Naive thymus-derived CD4-positive, alpha-beta T cell (primary cell): Measurements from ENCODE around the gene TSHZ2. TPM values are rescaled to one million over a fixed set of nuclear protein-coding genes. Genes with fewer than 3 reads are reported as not detected.
A peak's percentile ranks its signal among the peaks of the same experiment; 100 is the strongest.

Source experiments
- ATAC-seq: fragments of 150-1000 bp; cut with Tn5 transposase; 2 replicates; pipeline ENCODE4 v1.10.0; 2021; ENCODE audit warnings: mild to moderate bottlenecking, moderate library complexity
- CTCF ChIA-PET: fragments of 350-600 bp; sonication (Branson Sonifier 250); formaldehyde crosslinking; loops from one replicate; lab custom pipeline; 2021; ENCODE audit warnings: antibody characterized with exemption; lab: Charles Lee
- POLR2A ChIA-PET: fragments of 350-600 bp; sonication (Branson Sonifier 250); formaldehyde crosslinking; loops from one replicate; lab custom pipeline; 2021; ENCODE audit warnings: antibody characterized with exemption, inconsistent platforms; lab: Charles Lee
- DNase-seq, 9 donors: peaks; one replicate each; pipeline versions ENCODE4 v3.0.0 to v3.0.0-alpha.2; 2020 to 2022; ENCODE audit warnings: mixed read lengths in 1 of 9
- H3K27ac ChIP-seq: one replicate; pipeline ENCODE4 v1.7.0; 2013; ENCODE audit warnings: mild to moderate bottlenecking, low read depth, low read length, moderate library complexity
- H3K27me3 ChIP-seq, 2 donors: one replicate each; pipeline ENCODE4 v1.7.0; 2013; ENCODE audit warnings: low read length in 2 of 2, mild to moderate bottlenecking in 2 of 2, moderate library complexity in 2 of 2; ENCODE audit not compliant: control insufficient read depth in 2 of 2, insufficient read depth in 2 of 2
- H3K36me3 ChIP-seq, 3 experiments: 1 replicate in 2 of 3; 2 replicates in 1 of 3; pipeline ENCODE4 v1.7.0; 2013; ENCODE audit warnings: low read length in 3 of 3, mild to moderate bottlenecking in 3 of 3, moderate library complexity in 1 of 3; ENCODE audit not compliant: insufficient read depth in 3 of 3, control insufficient read depth in 2 of 3
- H3K4me1 ChIP-seq, 2 donors: one replicate each; pipeline ENCODE4 v1.7.0; 2013; ENCODE audit warnings: low read length in 2 of 2, mild to moderate bottlenecking in 2 of 2, moderate library complexity in 1 of 2; ENCODE audit not compliant: control insufficient read depth in 2 of 2, insufficient read depth in 2 of 2
- H3K4me3 ChIP-seq: 2 replicates; pipeline ENCODE4 v1.7.0; 2013; ENCODE audit warnings: mild to moderate bottlenecking, low read length
- H3K9me3 ChIP-seq, 3 experiments: 1 replicate in 2 of 3; 2 replicates in 1 of 3; pipeline ENCODE4 v1.7.0; 2013; ENCODE audit warnings: low read length in 3 of 3; ENCODE audit not compliant: control insufficient read depth in 2 of 3
- H3K27ac Mint-ChIP-seq, 9 donors: one replicate each; pipeline ENCODE4 v1.8.0; 2020 to 2022; ENCODE audit warnings: mixed read lengths in 9 of 9, mild to moderate bottlenecking in 8 of 9, moderate library complexity in 5 of 9, inconsistent platforms in 2 of 9
- H3K27me3 Mint-ChIP-seq, 5 donors: one replicate each; pipeline ENCODE4 v1.8.0; 2021 to 2022; ENCODE audit warnings: mixed read lengths in 5 of 5, mild to moderate bottlenecking in 1 of 5
- H3K36me3 Mint-ChIP-seq, 5 donors: one replicate each; pipeline ENCODE4 v1.8.0; 2020 to 2022; ENCODE audit warnings: mixed read lengths in 5 of 5, mild to moderate bottlenecking in 3 of 5, inconsistent platforms in 1 of 5
- H3K4me1 Mint-ChIP-seq, 7 donors: one replicate each; pipeline ENCODE4 v1.8.0; 2020 to 2022; ENCODE audit warnings: mixed read lengths in 7 of 7, mild to moderate bottlenecking in 3 of 7, inconsistent platforms in 1 of 7
- H3K4me3 Mint-ChIP-seq, 10 donors: one replicate each; pipeline ENCODE4 v1.8.0; 2020 to 2022; ENCODE audit warnings: mild to moderate bottlenecking in 10 of 10, mixed read lengths in 10 of 10, moderate library complexity in 6 of 10, inconsistent platforms in 2 of 10
- H3K9me3 Mint-ChIP-seq, 11 donors: one replicate each; pipeline ENCODE4 v1.8.0; 2020 to 2022; ENCODE audit warnings: mixed read lengths in 11 of 11, mild to moderate bottlenecking in 4 of 11, inconsistent platforms in 1 of 11, moderate library complexity in 1 of 11
- intact Hi-C, 2 donors: fragments of 100-400 bp; cut with micrococcal nuclease; formaldehyde crosslinking; loops; one replicate each; pipeline ENCODE4 v1.15.1; 2023
- polyA plus RNA-seq, 2 donors: library from polyadenylated mRNA; unstranded; fragments of 300-500 nt; fragmentation: Illumina TruSeq; gene quantifications; one replicate each; pipeline ENCODE4 v1.2.3, GENCODE V29; 2021
- total RNA-seq, 6 experiments: library from RNA in 5 of 6; stranded (reverse) in 5 of 6; gene quantifications; 1 replicate in 5 of 6; 2 replicates in 1 of 6; pipeline ENCODE4 v1.2.3 and lab custom pipeline; 2021 to 2026

The TSHZ2 gene
- total and polyA plus RNA-seq, 7 experiments from 2014 or later: 6.0 to 84.5 (median 42.5) TPM

- ATAC-seq: no peak
- H3K27me3 ChIP-seq: no peaks in the 10 kb centered on the region
- Mint-ChIP-seq H3K4me3 (no peak overlapping the region), H3K27ac (peak overlapping the region in 1 of 9 donors; percentile 75), H3K4me1 (peaks cover 7 to 63% (median 36%) of the 10 kb centered on the region in 7 donors), H3K36me3 (peaks cover 14 to 53% (median 48%) of the 10 kb centered on the region in 5 donors), H3K27me3 (no peaks in the 10 kb centered on the region), H3K9me3 (peaks cover 0 to 27% (median 6%) of the 10 kb centered on the region in 11 donors)
- H3K9me3 ChIP-seq: no peaks in the 10 kb centered on the region
- no peaks in the 10 kb centered on the region for H3K36me3 ChIP-seq
- POLR2A ChIA-PET: interaction anchor here (0.9 to 1.0 kb wide), 2 partner anchors 10 to 14 kb away, joined by 3 read pairs; no protein-coding TSS in a partner anchor
- no peak overlapping the region for H3K27ac ChIP-seq
- H3K4me3 ChIP-seq: no peak overlapping the region
- no peak for DNase-seq
- H3K4me1 ChIP-seq: no peaks in the 10 kb centered on the region
- intact Hi-C loops: no loop called here
- CTCF ChIA-PET: interaction anchor here (1.6 kb wide), 1 partner anchor 12 kb away, joined by 4 read pairs; no protein-coding TSS in a partner anchor
Observed at GRCh38 chr20:53013847-53014246, 41.7 kb downstream of the TSHZ2 start.

DNA sequence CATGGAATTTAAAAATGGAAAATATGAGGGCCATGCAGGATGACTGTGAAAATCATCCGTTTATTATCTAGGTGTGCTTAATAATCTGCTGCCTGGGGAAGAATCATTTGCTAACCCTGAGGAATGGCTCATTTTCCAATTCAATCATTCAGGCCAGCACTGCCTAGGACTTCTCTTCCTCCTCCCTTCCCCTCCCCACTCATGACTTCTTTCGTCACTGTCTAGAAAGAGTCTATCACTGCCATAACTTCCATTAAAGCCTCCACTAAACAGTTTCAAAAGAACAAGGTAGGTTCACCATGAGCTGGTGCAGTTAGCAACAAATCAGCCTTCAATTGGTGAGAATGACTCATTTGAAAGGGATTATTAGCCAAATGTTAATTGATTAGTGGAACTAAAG, 43.9 kb downstream of the TSHZ2 start:
- H3K4me3 Mint-ChIP-seq: no peak overlapping the region
- peaks cover 9 to 71% (median 45%) of the 10 kb centered on the region in 7 donors for H3K4me1 Mint-ChIP-seq
- H3K4me1 ChIP-seq: no peaks in the 10 kb centered on the region
- peak overlapping the region in 2 of 9 donors; percentile 8 to 60 for H3K27ac Mint-ChIP-seq
- ATAC-seq: no peak
- no peak for DNase-seq
- no peaks in the 10 kb centered on the region for H3K27me3 ChIP-seq
- ChIA-PET POLR2A (no interaction called here), CTCF (no interaction called here)
- peaks cover 0 to 30% (median 6%) of the 10 kb centered on the region in 11 donors for H3K9me3 Mint-ChIP-seq
- no peak overlapping the region for H3K4me3 ChIP-seq
- H3K36me3 ChIP-seq: no peaks in the 10 kb centered on the region
- H3K36me3 Mint-ChIP-seq: peaks cover 9 to 53% (median 46%) of the 10 kb centered on the region in 5 donors
- intact Hi-C loops: no loop called here
- no peaks in the 10 kb centered on the region for H3K9me3 ChIP-seq
- no peak overlapping the region for H3K27ac ChIP-seq
- no peaks in the 10 kb centered on the region for H3K27me3 Mint-ChIP-seq

GRCh38 chr20:53016534-53017042, 44.4 kb downstream of the TSHZ2 start:
- CTCF ChIA-PET: no interaction called here
- H3K4me1 Mint-ChIP-seq: peaks cover 11 to 76% (median 50%) of the 10 kb centered on the region in 7 donors

DNA sequence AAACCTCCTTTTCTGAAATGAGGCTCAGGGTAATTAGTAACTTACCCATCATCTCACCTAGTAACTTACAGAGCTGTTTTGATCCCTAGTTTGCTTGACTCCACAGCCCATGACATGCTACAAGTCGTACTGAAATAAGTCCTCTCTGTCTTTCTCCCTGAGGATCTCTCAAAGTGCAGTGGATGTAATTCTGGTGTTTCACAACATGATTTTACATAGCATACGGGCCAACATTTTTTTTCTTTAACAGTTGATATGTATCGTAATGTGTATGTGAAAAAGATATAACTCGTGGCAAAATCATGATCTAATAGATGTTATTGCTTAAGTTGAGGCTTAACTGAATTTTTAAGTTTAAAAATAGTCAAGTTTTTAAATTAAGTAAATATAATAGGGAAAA, 45.0 kb downstream of the TSHZ2 start:
- Histone ChIP-seq H3K27me3 (no peaks in the 10 kb centered on the region), H3K9me3 (no peaks in the 10 kb centered on the region), H3K36me3 (no peaks in the 10 kb centered on the region), H3K4me3 (no peak overlapping the region), H3K27ac (no peak overlapping the region), H3K4me1 (peaks cover 0 to 3% of the 10 kb centered on the region in 2 donors)
- POLR2A ChIA-PET: no interaction called here
- CTCF ChIA-PET: no interaction called here
- peaks cover 9 to 49% (median 43%) of the 10 kb centered on the region in 5 donors for H3K36me3 Mint-ChIP-seq
- H3K27me3 Mint-ChIP-seq: no peaks in the 10 kb centered on the region
- peaks cover 15 to 81% (median 56%) of the 10 kb centered on the region in 7 donors for H3K4me1 Mint-ChIP-seq
- H3K9me3 Mint-ChIP-seq: peaks cover 4 to 30% (median 6%) of the 10 kb centered on the region in 11 donors
- intact Hi-C loops: no loop called here
- H3K27ac Mint-ChIP-seq: peak overlapping the region in 2 of 9 donors; percentile 30 to 96
- DNase-seq (no peak), ATAC-seq (no peak)
- H3K4me3 Mint-ChIP-seq: no peak overlapping the region

More at GRCh38 chr20:53016534-53017042, 44.4 kb downstream of the TSHZ2 start:
- Mint-ChIP-seq H3K27ac (no peak overlapping the region), H3K9me3 (peaks cover 4 to 30% (median 6%) of the 10 kb centered on the region in 11 donors), H3K36me3 (peaks cover 9 to 50% (median 43%) of the 10 kb centered on the region in 5 donors), H3K27me3 (no peaks in the 10 kb centered on the region), H3K4me3 (no peak overlapping the region)
- POLR2A ChIA-PET: no interaction called here
- Histone ChIP-seq H3K4me3 (no peak overlapping the region), H3K27ac (no peak overlapping the region), H3K36me3 (no peaks in the 10 kb centered on the region), H3K9me3 (no peaks in the 10 kb centered on the region), H3K27me3 (no peaks in the 10 kb centered on the region), H3K4me1 (no peaks in the 10 kb centered on the region)
- no peak for DNase-seq
- no peak for ATAC-seq
- intact Hi-C loops: no loop called here

DNA sequence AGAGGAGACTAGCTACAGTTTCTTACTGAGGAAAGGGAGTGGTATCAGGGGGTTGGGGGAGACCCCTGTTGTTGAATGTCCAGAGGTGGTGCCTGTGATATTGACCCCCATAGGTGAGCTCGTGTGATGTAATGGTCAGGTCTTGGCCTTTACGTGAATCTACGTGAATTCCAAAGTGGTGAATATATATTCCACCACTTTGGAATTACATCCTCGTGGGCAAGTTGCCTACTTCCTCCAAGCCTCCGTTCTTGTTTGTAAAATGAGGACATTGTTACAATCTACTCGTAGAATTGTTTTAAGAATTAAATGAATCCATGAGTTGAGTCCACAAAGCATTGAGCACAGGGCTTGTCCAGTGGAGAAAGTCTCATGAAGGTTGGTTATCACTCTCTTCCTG, 47.3 kb downstream of the TSHZ2 start:
- Mint-ChIP-seq H3K4me1 (peaks cover 19 to 78% (median 63%) of the 10 kb centered on the region in 7 donors), H3K36me3 (peaks cover 9 to 40% (median 29%) of the 10 kb centered on the region in 5 donors), H3K4me3 (no peak overlapping the region), H3K9me3 (peaks cover under 1 to 21% (median 4%) of the 10 kb centered on the region in 11 donors), H3K27ac (peak overlapping the region in 6 of 9 donors; percentile 6 to 96 (median 82)), H3K27me3 (no peaks in the 10 kb centered on the region)
- no peak for ATAC-seq
- Histone ChIP-seq H3K4me1 (peaks cover 0 to 16% of the 10 kb centered on the region in 2 donors), H3K9me3 (no peaks in the 10 kb centered on the region), H3K27me3 (no peaks in the 10 kb centered on the region), H3K4me3 (no peak overlapping the region), H3K27ac (no peak overlapping the region), H3K36me3 (no peaks in the 10 kb centered on the region)
- no peak for DNase-seq
- intact Hi-C loops: no loop called here
- ChIA-PET POLR2A (interaction anchor here (0.7 kb wide), 1 partner anchor 10 kb away, joined by 3 read pairs; no protein-coding TSS in a partner anchor), CTCF (no interaction called here)

DNA sequence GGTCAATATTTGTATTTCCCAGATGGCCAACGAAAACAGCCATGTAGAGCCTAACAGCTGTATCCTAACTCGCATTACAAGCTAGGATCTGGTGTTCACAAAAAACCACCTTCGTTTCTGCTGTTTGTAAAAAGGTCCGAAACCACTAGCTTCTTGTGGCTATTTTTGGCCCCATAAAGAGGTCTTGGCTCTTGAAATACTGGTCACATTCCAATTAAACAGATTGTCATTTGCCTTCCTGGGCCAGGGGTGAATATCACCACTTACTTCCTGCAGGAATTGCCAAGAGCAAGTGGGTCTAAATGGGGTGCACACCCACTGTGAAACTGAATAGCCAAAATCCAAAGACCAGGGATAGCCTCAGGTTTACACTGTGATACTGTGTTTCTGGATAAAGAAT, 48.2 kb downstream of the TSHZ2 start:
- no peaks in the 10 kb centered on the region for H3K36me3 ChIP-seq
- H3K9me3 ChIP-seq: no peaks in the 10 kb centered on the region
- Mint-ChIP-seq H3K4me3 (no peak overlapping the region), H3K4me1 (peaks cover 15 to 72% (median 55%) of the 10 kb centered on the region in 7 donors), H3K9me3 (peaks cover 0 to 16% (median 0%) of the 10 kb centered on the region in 11 donors), H3K27me3 (no peaks in the 10 kb centered on the region), H3K27ac (peak overlapping the region in 7 of 9 donors; percentile 43 to 96 (median 62)), H3K36me3 (peaks cover 4 to 32% (median 20%) of the 10 kb centered on the region in 5 donors)
- ChIA-PET POLR2A (interaction anchor here (0.7 to 1.8 kb wide), 3 partner anchors 19 to 47 kb away, joined by 3 to 5 read pairs (median 3); no protein-coding TSS in a partner anchor), CTCF (no interaction called here)
- H3K4me1 ChIP-seq: peaks cover 0 to 16% of the 10 kb centered on the region in 2 donors
- H3K4me3 ChIP-seq: no peak overlapping the region
- ATAC-seq (no peak), DNase-seq (no peak)
- intact Hi-C loops: no loop called here
- no peak overlapping the region for H3K27ac ChIP-seq
- no peaks in the 10 kb centered on the region for H3K27me3 ChIP-seq
